HepG2 (cell line): ENCODE results near the gene SEMA3F.

ENCODE experiments used
- LBX2 ChIP-seq: sonication (generic); formaldehyde crosslinking; IDR thresholded peaks from 2 replicates; pipeline ENCODE4 v1.5.0; 2020; ENCODE audit warnings: missing genetic modification reagents, mild to moderate bottlenecking, borderline replicate concordance
- NFIB ChIP-seq: sonication (generic); formaldehyde crosslinking; IDR thresholded peaks from 2 replicates; pipeline ENCODE4 v1.9.0; 2021; ENCODE audit warnings: missing genetic modification reagents, mild to moderate bottlenecking, borderline replicate concordance

- TF ChIP-seq LBX2 (CRISPR knock-in tag): no peak
- TF ChIP-seq NFIB (CRISPR knock-in tag): no peak
Measured at GRCh38 chr3:50196253-50196801, 41.2 kb downstream of the SEMA3F start.
